Stomach (tissue), 4 donors: ENCODE measurements around the gene MPPE1.
"Not testable (repeated sequence)": the region's sequence is repeated elsewhere in the genome, so short reads cannot be mapped to it uniquely, and the experiment has no call there.

Experiments used
- CTCF ChIP-seq, 7 experiments: fragments of 450-650 bp in 4 of 7; fragments of 200-600 bp in 3 of 7; sonication (generic) in 3 of 7; IDR thresholded peaks; one replicate each; pipeline ENCODE4 v1.5.1; 2016 to 2019; ENCODE audit warnings: antibody characterized with exemption in 7 of 7, control low read depth in 2 of 7, mild to moderate bottlenecking in 1 of 7
- POLR2A ChIP-seq, 4 donors: fragments of 450-650 bp; IDR thresholded peaks; one replicate each; pipeline ENCODE4 v1.6.1; 2016; ENCODE audit warnings: antibody characterized with exemption in 4 of 4, control low read depth in 2 of 4, mild to moderate bottlenecking in 1 of 4, moderate library complexity in 1 of 4
- POLR2AphosphoS5 ChIP-seq, 3 donors: sonication (generic); formaldehyde crosslinking; IDR thresholded peaks; one replicate each; pipeline ENCODE4 v1.6.1; 2016; ENCODE audit warnings: antibody characterized with exemption in 3 of 3

- TF ChIP-seq CTCF, POLR2A, POLR2AphosphoS5 (IDR thresholded peaks at IDR 0.05): not testable (repeated sequence)
Observed at GRCh38 chr18:11916880-11917279, 8.8 kb upstream of the MPPE1 start.
